Activated B cell treated with CpG ODN at 0.5 μM for 24 hours (primary cell): Measurements from ENCODE around the gene PASK. TPM values are rescaled to one million over a fixed set of nuclear protein-coding genes. Genes with fewer than 3 reads are reported as not detected.
A peak's percentile ranks its signal among the peaks of the same experiment; 100 is the strongest.

Source experiments
- ATAC-seq: fragments of 200-7000 bp; cut with Tn5 transposase; one replicate; pipeline ENCODE4 v1.10.0; 2021; ENCODE audit warnings: low read depth, mild to moderate bottlenecking, moderate library complexity
- CTCF ChIA-PET: fragments of 350-600 bp; sonication (Branson Sonifier 250); formaldehyde crosslinking; loops from one replicate; lab custom pipeline; 2021; ENCODE audit warnings: antibody characterized with exemption; lab: Charles Lee
- POLR2A ChIA-PET: fragments of 350-600 bp; sonication (Branson Sonifier 250); formaldehyde crosslinking; loops from one replicate; lab custom pipeline; 2021; ENCODE audit warnings: antibody characterized with exemption; lab: Charles Lee
- DNase-seq: peaks from one replicate; pipeline ENCODE4 v3.0.0; 2022
- H3K27ac Mint-ChIP-seq: one replicate; pipeline ENCODE4 v1.8.0; 2020; ENCODE audit warnings: mixed read lengths
- H3K27me3 Mint-ChIP-seq: one replicate; pipeline ENCODE4 v1.8.0; 2021; ENCODE audit warnings: mixed read lengths
- H3K36me3 Mint-ChIP-seq: one replicate; pipeline ENCODE4 v1.8.0; 2021; ENCODE audit warnings: low read depth, mixed read lengths
- H3K4me1 Mint-ChIP-seq: one replicate; pipeline ENCODE4 v1.8.0; 2021; ENCODE audit warnings: mixed read lengths
- H3K4me3 Mint-ChIP-seq: one replicate; pipeline ENCODE4 v1.8.0; 2020; ENCODE audit warnings: mild to moderate bottlenecking, mixed read lengths
- H3K9me3 Mint-ChIP-seq: one replicate; pipeline ENCODE4 v1.8.0; 2020; ENCODE audit warnings: mixed read lengths
- intact Hi-C: fragments of 100-400 bp; cut with micrococcal nuclease; formaldehyde crosslinking; loops from one replicate; pipeline ENCODE4 v1.15.1; 2024
- total RNA-seq: library from RNA; stranded (reverse); gene quantifications from 2 replicates; pipeline ENCODE4 v1.2.3, GENCODE V29; 2022
- TF ChIP-seq, protein P1 (sequence below): fragments of 200-600 bp; IDR thresholded peaks from one replicate; pipeline ENCODE4 v1.8.0; 2022; ENCODE audit warnings: antibody characterized with exemption, mild to moderate bottlenecking

The PASK gene
- total RNA-seq, 1 donor from 2014 or later, result 150 TPM

DNA sequence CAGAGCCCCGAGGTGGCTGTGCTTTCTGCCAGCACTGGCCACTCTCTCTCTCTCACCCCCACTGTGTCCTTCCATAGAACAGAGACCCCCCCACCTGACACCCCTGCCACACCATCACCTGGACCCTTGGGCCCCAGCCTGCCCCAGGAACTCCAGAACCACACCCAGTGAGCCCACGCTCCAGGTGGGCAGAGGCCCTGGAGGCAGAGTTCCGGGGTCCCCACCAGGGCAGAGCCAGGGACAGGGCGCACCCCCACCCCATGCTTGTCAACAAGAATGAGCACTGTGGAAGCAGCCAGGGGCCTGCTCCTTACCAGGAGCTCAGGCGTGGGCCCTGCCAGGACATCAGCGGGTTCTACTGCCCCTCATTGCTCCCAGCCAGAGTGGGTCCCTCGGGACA is 14.6 kb downstream of the PASK start:
- ChIA-PET CTCF (no interaction called here), POLR2A (interaction anchor here (0.7 to 1.1 kb wide), 3 partner anchors 16 to 57 kb away, joined by 3 read pairs; partner anchors contain the start of gene MTERF4)
- TF ChIP-seq, protein P1, sequence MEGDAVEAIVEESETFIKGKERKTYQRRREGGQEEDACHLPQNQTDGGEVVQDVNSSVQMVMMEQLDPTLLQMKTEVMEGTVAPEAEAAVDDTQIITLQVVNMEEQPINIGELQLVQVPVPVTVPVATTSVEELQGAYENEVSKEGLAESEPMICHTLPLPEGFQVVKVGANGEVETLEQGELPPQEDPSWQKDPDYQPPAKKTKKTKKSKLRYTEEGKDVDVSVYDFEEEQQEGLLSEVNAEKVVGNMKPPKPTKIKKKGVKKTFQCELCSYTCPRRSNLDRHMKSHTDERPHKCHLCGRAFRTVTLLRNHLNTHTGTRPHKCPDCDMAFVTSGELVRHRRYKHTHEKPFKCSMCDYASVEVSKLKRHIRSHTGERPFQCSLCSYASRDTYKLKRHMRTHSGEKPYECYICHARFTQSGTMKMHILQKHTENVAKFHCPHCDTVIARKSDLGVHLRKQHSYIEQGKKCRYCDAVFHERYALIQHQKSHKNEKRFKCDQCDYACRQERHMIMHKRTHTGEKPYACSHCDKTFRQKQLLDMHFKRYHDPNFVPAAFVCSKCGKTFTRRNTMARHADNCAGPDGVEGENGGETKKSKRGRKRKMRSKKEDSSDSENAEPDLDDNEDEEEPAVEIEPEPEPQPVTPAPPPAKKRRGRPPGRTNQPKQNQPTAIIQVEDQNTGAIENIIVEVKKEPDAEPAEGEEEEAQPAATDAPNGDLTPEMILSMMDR, result no peak
- no peak for DNase-seq
- intact Hi-C loops, result no loop called here
- Mint-ChIP-seq H3K9me3 (no peaks in the 10 kb centered on the region), H3K4me3 (no peak overlapping the region), H3K36me3 (peaks cover 63% of the 10 kb centered on the region), H3K27ac (no peak overlapping the region), H3K27me3 (no peaks in the 10 kb centered on the region), H3K4me1 (peaks cover 12% of the 10 kb centered on the region)
- ATAC-seq, result no peak

DNA sequence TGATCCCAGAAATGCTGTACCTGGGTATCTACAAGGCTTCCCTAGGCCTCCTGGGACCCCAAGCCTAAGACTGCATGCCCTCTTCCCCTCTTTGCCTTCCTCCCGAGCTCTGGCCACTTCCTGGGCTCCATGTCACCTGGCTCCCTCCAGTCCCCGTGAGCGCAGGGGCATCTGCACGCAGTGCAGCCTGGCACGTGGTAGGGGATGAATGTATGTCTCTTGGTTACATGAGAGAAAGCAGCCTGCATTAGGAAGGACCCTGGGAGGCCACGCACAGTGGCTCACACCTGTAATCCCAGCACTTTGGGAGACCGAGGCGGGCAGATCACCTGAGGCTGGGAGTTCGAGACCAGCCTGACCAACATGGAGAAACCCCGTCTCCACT is 15.8 kb downstream of the PASK start:
- ChIA-PET CTCF (no interaction called here), POLR2A (interaction anchor here (0.8 to 1.5 kb wide), 3 partner anchors 16 to 33 kb away, joined by 3 to 8 read pairs (median 6); partner anchors contain the start of gene PASK)
- Mint-ChIP-seq H3K4me1 (peaks cover 25% of the 10 kb centered on the region), H3K4me3 (no peak overlapping the region), H3K36me3 (peaks cover 53% of the 10 kb centered on the region), H3K27me3 (no peaks in the 10 kb centered on the region), H3K9me3 (no peaks in the 10 kb centered on the region), H3K27ac (no peak overlapping the region)
- ATAC-seq (no peak), DNase-seq (no peak)
- TF ChIP-seq, protein P1, result no peak
- intact Hi-C loops, result no loop called here

DNA sequence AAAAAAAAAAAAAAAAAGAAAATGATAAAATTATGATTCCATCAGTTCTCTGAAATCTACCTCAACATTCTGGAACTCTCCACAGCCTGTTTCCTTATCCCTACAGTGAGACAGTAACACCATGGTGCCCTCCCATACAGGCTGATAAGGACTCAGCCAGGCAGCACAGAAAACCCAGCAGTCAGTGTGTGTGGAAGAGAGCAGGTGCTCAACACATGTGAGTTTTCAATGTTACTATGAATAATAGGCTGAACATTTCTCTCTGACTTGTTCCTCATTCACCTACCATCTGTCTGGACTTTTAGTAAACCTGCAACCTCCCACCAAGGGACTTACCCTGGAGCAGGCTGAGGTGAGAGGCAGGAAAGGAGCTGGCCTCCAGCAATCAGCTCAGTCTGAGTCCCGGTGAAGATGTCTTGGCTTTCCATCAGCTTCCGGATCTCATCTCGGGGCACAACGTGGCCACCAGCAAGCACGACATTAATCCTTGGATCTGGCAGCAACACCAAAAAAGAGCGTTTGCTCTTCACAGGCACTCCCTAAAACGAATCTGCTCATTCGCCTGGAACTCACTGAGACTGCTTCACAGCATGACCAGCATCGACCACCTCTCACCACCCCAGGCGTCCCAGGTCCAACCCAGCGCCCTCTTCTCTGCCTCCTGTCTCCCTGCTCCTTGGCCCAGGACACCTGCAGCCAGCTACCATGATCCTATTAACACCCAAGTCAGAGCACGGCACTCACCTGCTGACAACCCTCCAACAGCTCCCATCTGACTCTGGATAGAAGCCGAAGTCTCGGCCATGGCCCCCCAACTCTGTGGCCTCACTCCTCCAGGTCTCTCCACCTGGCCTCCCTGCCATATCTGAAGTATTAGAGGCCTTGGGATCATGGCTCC is 16.5 kb downstream of the PASK start:
- ChIA-PET CTCF (no interaction called here), POLR2A (interaction anchor here (0.6 to 1.5 kb wide), 5 partner anchors 17 to 219 kb away, joined by 3 to 8 read pairs (median 6); partner anchors contain the start of genes MTERF4 and PASK)
- DNase-seq, result no peak
- TF ChIP-seq, protein P1, result no peak
- intact Hi-C loops, result no loop called here
- H3K27me3 Mint-ChIP-seq, result no peaks in the 10 kb centered on the region
- H3K36me3 Mint-ChIP-seq, result peaks cover 52% of the 10 kb centered on the region
- no peaks in the 10 kb centered on the region for H3K9me3 Mint-ChIP-seq
- peaks cover 31% of the 10 kb centered on the region for H3K4me1 Mint-ChIP-seq
- peak overlapping the region; percentile 76 for H3K27ac Mint-ChIP-seq
- ATAC-seq, result peak; percentile 13
- no peak overlapping the region for H3K4me3 Mint-ChIP-seq

DNA sequence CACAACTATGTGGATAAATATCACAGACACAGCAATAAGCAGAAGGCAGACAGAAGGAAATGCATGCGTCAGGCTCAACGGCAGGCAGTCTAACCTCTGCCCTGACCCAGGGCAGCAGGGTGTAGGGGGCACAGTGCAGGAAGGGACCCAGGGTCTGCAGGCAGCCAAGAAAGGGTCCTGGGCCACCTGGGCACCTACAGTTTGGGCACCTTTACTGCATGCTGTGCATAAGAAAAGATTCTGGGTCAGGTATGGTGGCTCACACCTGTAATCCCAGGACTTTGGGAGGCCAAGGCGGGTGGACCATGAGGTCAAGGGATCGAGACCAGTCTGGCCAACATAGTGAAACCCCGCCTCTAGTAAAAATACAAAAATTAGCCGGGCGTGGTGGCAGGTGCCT is 17.7 kb downstream of the PASK start:
- CTCF ChIA-PET, result no interaction called here
- no peak overlapping the region for H3K27ac Mint-ChIP-seq

More for the DNA sequence above, 17.7 kb downstream of the PASK start:
- TF ChIP-seq, protein P1, result no peak
- ATAC-seq (no peak), DNase-seq (no peak)
- POLR2A ChIA-PET, result no interaction called here
- no peak overlapping the region for H3K4me3 Mint-ChIP-seq
- no peaks in the 10 kb centered on the region for H3K27me3 Mint-ChIP-seq
- peaks cover 51% of the 10 kb centered on the region for H3K36me3 Mint-ChIP-seq
- H3K9me3 Mint-ChIP-seq, result no peaks in the 10 kb centered on the region
- peaks cover 44% of the 10 kb centered on the region for H3K4me1 Mint-ChIP-seq
- intact Hi-C loops, result no loop called here
